ENCODE measurements around the gene PHACTR1. TPM values are rescaled to one million over a fixed set of nuclear protein-coding genes. Genes with fewer than 3 reads are reported as not detected.

The PHACTR1 gene
- total and polyA plus RNA-seq, 9 of the 15 experiments (the other 6 are each of a cell fraction or from before 2014, with no cell fraction given): 11.5 to 32.6 (median 22.0) TPM

- TF ChIP-seq ZNF224 (CRISPR knock-in tag; IDR thresholded peaks at IDR 0.05) (no peak), MAFF (IDR thresholded peaks at IDR 0.05; ENCODE audit: low read length) (peak; percentile 69), ERF (CRISPR knock-in tag; IDR thresholded peaks at IDR 0.05) (no peak), MTA2 (IDR thresholded peaks at IDR 0.05; ENCODE audit: low read depth) (0 out of 2 replicates have a peak, but pooled peaks have one; percentile 31), ZNF695 (CRISPR knock-in tag; IDR thresholded peaks at IDR 0.05) (no peak), TEAD4 (IDR thresholded peaks at IDR 0.05; ENCODE audit: low read length) (peak; percentile 73), TEAD4 (CRISPR knock-in tag; IDR thresholded peaks at IDR 0.05; ENCODE audit: borderline replicate concordance) (no peak), STAT6 (CRISPR knock-in tag; IDR thresholded peaks at IDR 0.05) (no peak), RBFOX2 (IDR thresholded peaks at IDR 0.05; ENCODE audit: low read depth, low read length) (peak; percentile 60; the same call in 1 of the 2 replicates), XRCC5 (IDR thresholded peaks at IDR 0.05; ENCODE audit: low read depth, low read length) (no peak), KAT8 (IDR thresholded peaks at IDR 0.05; ENCODE audit: low read depth) (no peak), ZNF277 (CRISPR knock-in tag; IDR thresholded peaks at IDR 0.05; ENCODE audit: borderline replicate concordance) (no peak), ZC3H4 (CRISPR knock-in tag; IDR thresholded peaks at IDR 0.05; ENCODE audit: borderline replicate concordance) (no peak), ZNF436 (CRISPR knock-in tag; IDR thresholded peaks at IDR 0.05) (no peak), MLLT1 (IDR thresholded peaks at IDR 0.05) (peak in 1 of 2 experiments; percentile 54; a peak in 1 of 4 replicates), ZNF395 (CRISPR knock-in tag; IDR thresholded peaks at IDR 0.05) (no peak), ARID2 (IDR thresholded peaks at IDR 0.05) (no peak), CREBBP (IDR thresholded peaks at IDR 0.05; ENCODE audit: low read depth, low read length) (no peak), PTBP1 (IDR thresholded peaks at IDR 0.05; ENCODE audit: low read depth, low read length) (no peak), CCNT2 (IDR thresholded peaks at IDR 0.05; ENCODE audit: borderline replicate concordance, extremely low read depth, insufficient read length, low read depth, low read length) (peak; percentile 19)
Measured at GRCh38 chr6:13273202-13273930, 556.8 kb downstream of the PHACTR1 start (continued).
